NCI-H460 (cell line): ENCODE results near the gene DOCK1. TPM values are rescaled to one million over a fixed set of nuclear protein-coding genes. Genes with fewer than 3 reads are reported as not detected.

Source experiments
- DNase-seq: peaks from one replicate; pipeline ENCODE4 v3.0.0-alpha.2; 2016; ENCODE audit warnings: low read depth; ENCODE audit errors: extremely low read depth
- total RNA-seq: library from RNA; depleted of rRNA; stranded (reverse); fragments of >200 nt; shearing (Covaris generic); gene quantifications from 2 replicates; pipeline ENCODE4 v1.2.3, GENCODE V29; 2014; rRNA removed

The DOCK1 gene
- total RNA-seq, 1 experiment from 2014 or later: 32.3 TPM

DNA sequence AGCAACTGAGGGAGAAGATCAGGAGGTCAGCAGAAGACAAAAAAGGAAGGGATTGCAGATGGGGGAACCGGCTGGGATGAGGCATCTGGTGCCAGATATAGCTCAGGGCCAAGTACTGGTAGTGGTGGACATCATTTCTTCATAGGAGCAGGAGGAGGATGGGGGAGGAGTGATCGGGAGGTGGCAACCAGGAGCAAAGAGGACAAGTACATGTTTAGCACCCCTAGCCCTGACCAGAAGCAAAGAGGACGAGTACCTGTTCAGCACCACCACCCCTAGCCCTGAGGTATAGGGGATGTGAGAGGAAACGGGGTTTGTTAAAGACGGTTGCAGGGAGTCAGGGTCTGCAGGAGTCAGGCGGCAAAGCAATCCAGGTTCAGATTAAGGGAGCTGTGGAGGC lies 559.3 kb downstream of the DOCK1 start:
- no peak for DNase-seq

DNA sequence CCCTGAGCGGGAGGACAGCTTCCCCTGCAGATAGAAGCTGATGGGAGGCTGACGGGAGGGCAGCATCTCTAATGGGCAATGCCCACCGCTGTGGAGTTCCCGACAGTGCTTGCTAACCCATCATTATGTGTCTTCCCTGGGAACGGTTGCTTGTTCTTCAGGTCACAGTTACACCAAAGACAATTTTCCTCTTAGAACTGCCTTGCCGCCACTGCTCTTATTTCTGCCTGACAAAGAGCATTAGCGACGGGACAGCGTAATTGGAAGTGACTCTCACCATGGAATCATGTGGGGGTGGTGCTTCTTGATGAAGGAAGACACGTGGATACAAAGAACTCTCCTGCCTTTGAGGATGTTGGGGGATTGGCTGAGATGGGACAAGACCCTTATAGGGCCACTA lies 562.6 kb downstream of the DOCK1 start:
- DNase-seq: no peak

DNA sequence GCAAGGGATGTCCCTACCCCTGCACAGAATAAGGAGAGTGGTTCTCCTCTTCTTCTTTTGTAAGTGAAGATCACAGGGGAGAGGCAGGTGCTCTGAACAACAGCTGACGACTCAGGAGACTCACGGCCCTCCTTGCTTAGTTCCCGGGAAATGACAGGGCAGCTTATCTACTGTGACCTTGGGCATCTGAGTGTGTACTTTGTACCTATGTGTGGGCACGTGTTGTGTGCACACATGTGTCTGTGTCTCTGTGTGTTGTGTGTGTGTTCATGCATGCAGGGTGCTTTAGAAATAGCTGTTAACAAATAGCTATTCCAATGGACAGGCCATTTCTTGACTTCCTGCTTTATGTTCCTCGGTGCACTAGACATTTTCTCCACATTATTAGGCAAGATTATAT lies 563.4 kb downstream of the DOCK1 start:
- no peak for DNase-seq

DNA sequence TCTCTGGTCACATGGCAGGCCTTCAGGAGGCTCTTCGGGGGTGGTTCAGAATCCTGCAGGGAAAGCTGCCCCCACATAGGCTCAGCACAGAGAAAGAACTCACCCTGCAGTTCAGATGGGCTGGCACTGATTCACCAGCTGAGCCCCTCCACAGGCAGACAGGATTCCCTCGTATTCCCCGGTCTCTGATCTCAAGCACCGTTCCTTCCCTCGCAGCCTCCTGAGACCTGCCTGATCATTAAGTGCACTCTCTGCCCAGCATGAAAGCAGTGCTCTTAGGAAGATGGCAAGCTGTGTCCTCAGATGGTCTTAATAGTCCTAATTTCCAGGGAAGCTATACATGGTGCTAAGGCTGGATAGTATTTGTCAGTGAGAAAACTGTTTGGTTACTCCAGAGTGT lies 565.7 kb downstream of the DOCK1 start:
- no peak for DNase-seq

DNA sequence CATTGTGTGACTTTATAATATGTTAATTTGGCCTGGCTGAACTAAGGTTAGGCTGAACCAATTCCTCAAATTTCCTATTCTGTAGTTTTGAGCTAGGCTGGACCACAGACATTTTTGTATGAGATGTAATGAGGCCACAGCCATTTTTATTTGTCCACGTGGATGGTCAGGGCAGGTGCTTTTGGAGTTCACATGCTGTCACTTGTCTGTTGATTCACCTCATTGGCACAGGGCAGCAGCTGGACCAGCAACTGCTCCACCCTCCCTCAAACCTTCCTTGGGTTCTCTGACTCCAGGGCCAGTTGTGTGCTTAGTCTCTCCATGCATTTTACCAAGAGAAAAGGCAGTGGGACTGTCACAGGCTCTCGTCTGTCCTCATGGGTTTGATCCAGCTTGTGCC lies 567.7 kb downstream of the DOCK1 start:
- no peak for DNase-seq

DNA sequence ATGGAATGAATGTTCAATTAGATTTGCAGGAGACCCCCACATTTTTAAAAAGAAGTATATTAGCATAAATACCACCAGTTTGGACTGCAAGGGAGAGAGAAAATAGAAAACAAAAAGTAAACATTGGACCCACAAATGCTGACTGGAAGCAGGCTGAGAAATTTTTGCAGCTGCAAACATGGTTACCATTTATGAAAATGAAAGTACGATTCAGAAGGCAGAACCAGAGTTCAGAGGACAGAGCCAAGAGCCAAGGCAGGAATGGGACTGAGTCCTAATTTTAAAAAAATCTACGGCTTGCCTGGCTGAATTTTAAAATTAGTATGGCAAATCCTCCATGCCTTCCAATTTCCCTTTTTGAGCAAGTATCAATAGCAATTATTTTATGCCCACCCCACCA lies 569.3 kb downstream of the DOCK1 start:
- DNase-seq: no peak

DNA sequence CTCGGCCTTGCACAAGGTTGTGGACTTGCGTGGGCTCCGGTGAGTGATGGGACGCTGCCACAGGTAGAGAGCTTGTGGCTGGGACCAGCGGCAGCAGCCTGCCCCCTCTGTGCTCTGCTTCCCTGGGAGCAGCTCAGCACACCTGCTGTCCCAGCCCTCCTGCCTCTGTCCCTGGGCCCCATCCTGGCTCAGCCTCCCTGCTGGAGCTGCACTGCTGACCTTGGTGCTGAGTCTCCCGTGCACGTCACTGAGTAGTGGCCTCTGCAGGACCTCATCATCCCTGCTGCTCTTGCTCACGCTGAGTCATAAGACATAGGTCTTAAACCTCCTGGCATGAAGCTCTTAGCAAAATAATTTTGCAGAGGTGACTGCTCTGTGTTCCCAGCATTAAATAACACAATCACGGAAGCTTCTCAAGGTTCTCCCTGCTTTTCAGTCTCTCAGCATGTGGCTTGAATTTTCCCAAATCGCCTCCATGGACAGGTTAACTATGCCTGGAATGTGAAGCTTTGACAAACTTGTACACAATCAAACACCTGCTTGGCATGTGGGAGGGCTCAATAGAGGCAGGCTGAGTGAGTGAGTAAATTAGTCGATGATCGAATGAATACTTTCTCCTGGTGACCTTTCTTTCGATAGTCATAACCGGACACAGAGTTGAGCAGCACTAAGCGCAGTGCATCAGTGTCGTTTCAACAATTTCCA lies 580.1 kb downstream of the DOCK1 start:
- DNase-seq: peak; percentile 8

DNA sequence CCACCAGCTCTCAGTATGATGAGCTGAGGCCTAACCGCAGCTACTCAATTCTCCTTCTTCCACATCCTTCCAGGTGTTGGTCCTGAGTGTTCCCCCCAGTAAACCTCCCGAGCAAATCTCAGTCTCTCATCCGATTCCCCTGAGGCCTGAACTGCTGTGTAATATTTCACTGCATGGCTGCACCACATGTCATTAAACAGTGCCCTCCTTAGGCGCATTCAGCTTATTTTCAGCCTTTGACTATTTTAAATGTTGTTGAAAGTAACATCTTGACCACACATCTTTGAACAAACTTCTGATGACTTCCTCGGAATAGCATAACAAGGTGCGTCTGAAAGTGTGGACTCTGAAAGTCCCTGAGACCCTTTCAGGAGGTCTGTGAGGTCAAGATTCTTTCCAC lies 581.1 kb downstream of the DOCK1 start:
- DNase-seq: no peak

DNA sequence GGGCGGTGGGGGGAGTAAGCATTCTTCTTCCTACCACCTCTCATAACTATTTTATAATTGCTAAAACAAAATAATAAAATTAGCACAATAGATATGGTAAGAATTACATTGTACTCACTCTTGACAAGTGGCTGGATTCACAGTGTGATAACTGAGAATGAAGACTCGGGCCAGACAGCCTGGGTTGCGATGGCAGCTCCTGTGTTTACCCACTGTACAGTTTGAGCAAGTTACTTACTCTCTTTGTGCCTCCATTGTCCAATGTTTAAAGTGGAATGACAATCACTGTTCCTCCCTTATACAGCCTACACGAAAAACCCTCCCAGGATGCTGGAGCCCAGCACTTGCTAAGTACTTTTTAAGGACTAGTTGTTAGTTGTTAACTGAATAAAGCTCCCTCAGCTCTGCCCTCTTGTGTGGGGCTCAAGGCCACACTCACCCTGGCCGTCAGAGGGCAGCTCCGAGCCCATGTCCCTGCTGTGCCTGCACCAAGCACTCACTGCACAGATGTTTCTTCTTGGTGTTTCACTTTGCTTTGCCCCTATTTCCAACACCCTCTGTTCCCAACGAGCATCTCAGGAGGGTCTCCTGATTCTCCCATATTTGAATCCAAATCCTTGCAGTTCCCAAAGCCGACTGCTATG lies 587.5 kb downstream of the DOCK1 start:
- DNase-seq: peak; percentile 44

DNA sequence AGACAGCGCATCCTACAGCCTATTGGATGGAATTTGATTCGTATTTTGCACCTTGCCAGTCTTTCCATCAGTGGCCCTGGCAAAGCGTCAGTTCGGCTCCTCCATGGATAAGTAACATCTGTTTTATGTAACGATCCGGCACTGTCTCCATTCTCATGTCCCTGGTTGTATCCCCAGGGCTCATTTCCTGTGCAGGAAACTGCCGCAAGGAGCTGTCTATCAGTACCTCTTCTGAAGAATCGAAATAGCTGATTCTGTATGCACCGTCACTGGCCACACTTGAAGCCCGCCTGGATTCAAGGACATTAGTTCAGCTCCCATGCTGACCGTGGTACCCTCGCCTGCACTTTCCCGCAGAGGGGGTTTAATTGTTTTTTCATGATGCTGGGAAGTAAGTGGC lies 590.8 kb downstream of the DOCK1 start:
- no peak for DNase-seq

DNA sequence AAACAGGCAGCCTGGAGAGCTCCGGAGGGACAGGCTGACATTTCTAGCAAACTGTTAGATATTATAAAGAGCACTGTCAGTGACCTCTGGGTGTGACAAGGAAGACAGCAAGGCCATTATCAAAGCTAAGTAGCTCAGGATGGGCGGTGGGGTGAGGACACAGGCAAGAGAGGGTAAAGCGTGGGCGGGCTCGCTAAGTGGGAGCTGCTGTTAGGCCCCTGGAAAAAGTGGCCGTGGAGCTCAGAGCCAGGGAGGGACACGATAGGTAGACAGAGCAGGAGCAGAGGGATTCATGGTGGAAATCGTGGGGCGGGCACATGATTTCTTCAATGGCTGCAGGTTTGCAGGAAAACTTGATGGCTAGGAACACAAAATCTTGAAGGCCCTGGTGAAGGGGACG lies 592.5 kb downstream of the DOCK1 start:
- no peak for DNase-seq

DNA sequence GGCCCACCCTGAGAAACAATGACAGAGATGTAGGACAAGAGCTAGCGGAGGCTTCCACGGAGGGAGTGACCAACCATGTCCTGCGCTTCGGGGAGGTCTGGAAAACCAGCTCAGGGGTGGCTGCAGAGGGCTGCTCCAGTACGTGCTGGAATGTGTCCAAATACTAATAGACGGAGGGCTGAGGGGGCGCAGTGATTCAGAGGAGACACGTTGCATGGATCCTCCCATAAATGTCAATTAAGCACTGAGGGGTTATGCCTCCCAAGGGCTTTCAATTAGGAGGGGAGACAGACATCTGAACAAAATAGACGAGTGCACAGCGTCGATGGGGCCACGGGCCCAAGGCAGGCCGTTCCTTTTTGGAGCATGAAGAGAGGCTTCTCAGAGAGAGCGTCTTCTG lies 592.9 kb downstream of the DOCK1 start:
- no peak for DNase-seq

DNA sequence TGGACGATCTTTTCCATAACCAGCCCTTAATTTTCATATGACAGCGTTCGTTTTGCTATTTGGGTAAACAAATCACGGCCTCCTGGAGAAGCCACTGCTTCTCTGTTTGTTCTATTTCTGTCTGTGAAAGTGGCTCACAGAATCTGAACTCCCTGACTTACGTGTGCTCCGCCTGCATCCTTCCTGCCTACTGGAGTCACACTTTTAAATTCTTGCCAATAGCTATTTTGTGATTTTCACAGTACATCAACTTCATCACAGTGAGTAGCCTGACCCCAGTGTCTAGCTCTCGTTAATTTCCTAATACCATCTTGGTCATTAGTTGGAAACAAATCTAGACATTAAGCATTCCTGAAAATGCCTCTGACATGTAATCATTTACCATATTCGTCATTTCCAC lies 594.9 kb downstream of the DOCK1 start:
- DNase-seq: no peak

Other genes starting within 250 kb of the DOCK1 start
- 0.99 and 1.3 TPM in 2 replicates for gene C10orf90, start 234.7 kb upstream of the DOCK1 start, total RNA-seq